HepG2 (cell line): ENCODE results near the gene KCNIP3. TPM values are rescaled to one million over a fixed set of nuclear protein-coding genes. Genes with fewer than 3 reads are reported as not detected.

Source experiments
- CEBPG ChIP-seq: IDR thresholded peaks from 2 replicates; pipeline ENCODE4 v1.6.1; 2016
- FOXA3 ChIP-seq: IDR thresholded peaks from 2 replicates; pipeline ENCODE4 v1.6.1; 2016; ENCODE audit warnings: missing genetic modification reagents, missing compliant biosample characterization
- JUND ChIP-seq: sonication (generic); formaldehyde crosslinking; IDR thresholded peaks from 2 replicates; pipeline ENCODE4 v1.8.0; 2022; ENCODE audit warnings: mild to moderate bottlenecking, missing genetic modification reagents
- KLF13 ChIP-seq: sonication (generic); formaldehyde crosslinking; IDR thresholded peaks from 2 replicates; pipeline ENCODE4 v1.4.0; 2020; ENCODE audit warnings: mild to moderate bottlenecking, missing genetic modification reagents
- MTF2 ChIP-seq: sonication (generic); formaldehyde crosslinking; IDR thresholded peaks from 2 replicates; pipeline ENCODE4 v1.5.0; 2020; ENCODE audit warnings: missing genetic modification reagents, borderline replicate concordance
- PAWR ChIP-seq: sonication (generic); formaldehyde crosslinking; IDR thresholded peaks from 2 replicates; pipeline ENCODE4 v1.4.0; 2020; ENCODE audit warnings: missing genetic modification reagents, mild to moderate bottlenecking, borderline replicate concordance
- RBM39 ChIP-seq: fragments of 200-400 bp; formaldehyde crosslinking; IDR thresholded peaks from one replicate; pipeline ENCODE4 v1.6.1; 2018; ENCODE audit warnings: antibody characterized with exemption, mild to moderate bottlenecking, low read depth, low read length; ENCODE audit not compliant: poor library complexity, severe bottlenecking
- RXRA ChIP-seq: sonication (generic); formaldehyde crosslinking; IDR thresholded peaks from 2 replicates; pipeline ENCODE4 v1.5.1; 2020; ENCODE audit warnings: missing genetic modification reagents
- SP2 ChIP-seq: sonication (generic); formaldehyde crosslinking; IDR thresholded peaks from 2 replicates; pipeline ENCODE4 v1.5.1; 2020; ENCODE audit warnings: mild to moderate bottlenecking, missing genetic modification reagents
- SP5 ChIP-seq: IDR thresholded peaks from 2 replicates; pipeline ENCODE4 v1.6.1; 2016; ENCODE audit warnings: low read depth, borderline replicate concordance
- SRF ChIP-seq: IDR thresholded peaks from 2 replicates; pipeline ENCODE4 v1.6.1; 2011; ENCODE audit warnings: mild to moderate bottlenecking, low read depth, low read length, moderate library complexity
- XRCC5 ChIP-seq: fragments of 200-400 bp; formaldehyde crosslinking; optimal IDR thresholded peaks from 2 replicates; pipeline ENCODE3; 2017; ENCODE audit warnings: mild to moderate bottlenecking, low read length
- ZMYM2 ChIP-seq: sonication (generic); formaldehyde crosslinking; IDR thresholded peaks from 2 replicates; pipeline ENCODE4 v1.8.0; 2022; ENCODE audit warnings: mild to moderate bottlenecking, missing genetic modification reagents
- ZNF136 ChIP-seq: sonication (generic); formaldehyde crosslinking; IDR thresholded peaks from 2 replicates; pipeline ENCODE4 v1.8.1; 2022; ENCODE audit warnings: low read depth, mild to moderate bottlenecking, moderate library complexity, missing genetic modification reagents
- ZNF75D ChIP-seq: sonication (generic); formaldehyde crosslinking; IDR thresholded peaks from 2 replicates; pipeline ENCODE4 v1.8.1; 2023; ENCODE audit warnings: missing genetic modification reagents, mild to moderate bottlenecking, borderline replicate concordance
- ZNF775 ChIP-seq: sonication (generic); formaldehyde crosslinking; IDR thresholded peaks from 2 replicates; pipeline ENCODE4 v1.4.0; 2020; ENCODE audit warnings: missing genetic modification reagents, mild to moderate bottlenecking, moderate library complexity, borderline replicate concordance
- polyA plus RNA-seq, 8 experiments: library from polyadenylated mRNA; depleted of rRNA in 3 of 8; stranded (reverse) in 7 of 8; unstranded in 1 of 8; fragments of >200 nt; fragmentation: Illumina TruSeq in 4 of 8; extraction: Trizol in 4 of 8; gene quantifications; 2 replicates each; pipeline versions ENCODE4 v1.2.1 to v1.2.3, GENCODE V29; 2011 to 2016; ENCODE audit warnings: low read depth in 4 of 8, missing spikeins in 1 of 8, mixed read lengths in 1 of 8; ENCODE audit not compliant: insufficient read depth in 1 of 8
- total RNA-seq, 5 experiments: library from RNA; depleted of rRNA; stranded (reverse); fragments of >200 nt; fragmentation: Illumina TruSeq; extraction: Trizol; gene quantifications; 2 replicates each; pipeline ENCODE4 v1.2.3, GENCODE V29; 2016; ENCODE audit warnings: low read depth in 1 of 5
- TF ChIP-seq, protein P1 (sequence below): IDR thresholded peaks from 2 replicates; pipeline ENCODE4 v1.6.1; 2018; ENCODE audit warnings: missing genetic modification reagents, mild to moderate bottlenecking, missing compliant biosample characterization
- TF ChIP-seq, protein P2 (sequence below): IDR thresholded peaks from 2 replicates; pipeline ENCODE4 v1.6.1; 2016
- TF ChIP-seq, protein P3 (sequence below), 2 experiments: sonication (generic) in 1 of 2; formaldehyde crosslinking in 1 of 2; IDR thresholded peaks; 2 replicates each; pipeline versions ENCODE4 v1.5.1 to v1.6.1; 2011 to 2020; ENCODE audit warnings: borderline replicate concordance in 1 of 2, low read depth in 1 of 2, low read length in 1 of 2, mild to moderate bottlenecking in 1 of 2, missing genetic modification reagents in 1 of 2, moderate library complexity in 1 of 2
- TF ChIP-seq, protein P4 (sequence below): IDR thresholded peaks from 2 replicates; pipeline ENCODE4 v1.6.1; 2016; ENCODE audit warnings: mild to moderate bottlenecking
- TF ChIP-seq, protein P5 (sequence below): sonication (generic); formaldehyde crosslinking; IDR thresholded peaks from 2 replicates; pipeline ENCODE4 v1.8.0; 2022; ENCODE audit warnings: mild to moderate bottlenecking, missing genetic modification reagents

Gene KCNIP3
- total and polyA plus RNA-seq, 2 of the 13 experiments (the other 11 are each of a cell fraction or from before 2014, with no cell fraction given): not detected

DNA sequence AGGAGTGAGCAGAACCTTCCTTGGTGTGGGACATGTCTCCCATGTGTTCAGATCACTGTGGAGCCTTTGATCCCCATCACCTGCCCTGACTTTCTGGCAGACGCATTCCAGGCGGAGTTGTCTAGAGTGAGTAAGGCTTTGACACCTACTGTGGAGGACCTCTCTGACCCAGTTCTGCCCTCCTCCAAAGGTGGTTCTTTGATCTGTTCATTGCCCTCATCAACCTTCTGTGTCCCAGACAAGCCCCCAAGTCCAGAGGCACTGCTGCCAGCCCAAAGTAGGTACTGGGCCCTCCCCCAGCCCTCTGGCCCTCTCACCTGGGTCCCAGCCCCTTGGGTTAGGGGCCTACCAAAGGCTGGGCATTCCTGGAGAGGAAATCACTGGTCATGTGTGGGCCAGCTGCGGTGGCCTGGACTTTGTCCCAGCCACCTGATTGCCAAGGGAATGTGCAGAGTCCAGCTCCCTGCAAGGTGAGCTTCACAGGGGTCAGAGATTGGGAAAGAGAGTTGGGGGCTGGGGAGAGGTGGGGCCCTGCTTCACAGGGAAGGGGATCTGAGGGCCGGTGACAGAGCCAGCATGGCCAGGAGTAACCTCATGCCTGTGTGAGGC lies 93.2 kb downstream of the KCNIP3 start (continued):
- TF ChIP-seq, protein P1, sequence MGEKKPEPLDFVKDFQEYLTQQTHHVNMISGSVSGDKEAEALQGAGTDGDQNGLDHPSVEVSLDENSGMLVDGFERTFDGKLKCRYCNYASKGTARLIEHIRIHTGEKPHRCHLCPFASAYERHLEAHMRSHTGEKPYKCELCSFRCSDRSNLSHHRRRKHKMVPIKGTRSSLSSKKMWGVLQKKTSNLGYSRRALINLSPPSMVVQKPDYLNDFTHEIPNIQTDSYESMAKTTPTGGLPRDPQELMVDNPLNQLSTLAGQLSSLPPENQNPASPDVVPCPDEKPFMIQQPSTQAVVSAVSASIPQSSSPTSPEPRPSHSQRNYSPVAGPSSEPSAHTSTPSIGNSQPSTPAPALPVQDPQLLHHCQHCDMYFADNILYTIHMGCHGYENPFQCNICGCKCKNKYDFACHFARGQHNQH: peak; percentile 76
- TF ChIP-seq SP2 (CRISPR knock-in tag): no peak
- TF ChIP-seq, protein P2, sequence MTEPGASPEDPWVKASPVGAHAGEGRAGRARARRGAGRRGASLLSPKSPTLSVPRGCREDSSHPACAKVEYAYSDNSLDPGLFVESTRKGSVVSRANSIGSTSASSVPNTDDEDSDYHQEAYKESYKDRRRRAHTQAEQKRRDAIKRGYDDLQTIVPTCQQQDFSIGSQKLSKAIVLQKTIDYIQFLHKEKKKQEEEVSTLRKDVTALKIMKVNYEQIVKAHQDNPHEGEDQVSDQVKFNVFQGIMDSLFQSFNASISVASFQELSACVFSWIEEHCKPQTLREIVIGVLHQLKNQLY (CRISPR knock-in tag): peak; percentile 96
- peak; percentile 79 for TF ChIP-seq CEBPG (CRISPR knock-in tag)
- TF ChIP-seq KLF13 (CRISPR knock-in tag): no peak
- TF ChIP-seq, protein P3, sequence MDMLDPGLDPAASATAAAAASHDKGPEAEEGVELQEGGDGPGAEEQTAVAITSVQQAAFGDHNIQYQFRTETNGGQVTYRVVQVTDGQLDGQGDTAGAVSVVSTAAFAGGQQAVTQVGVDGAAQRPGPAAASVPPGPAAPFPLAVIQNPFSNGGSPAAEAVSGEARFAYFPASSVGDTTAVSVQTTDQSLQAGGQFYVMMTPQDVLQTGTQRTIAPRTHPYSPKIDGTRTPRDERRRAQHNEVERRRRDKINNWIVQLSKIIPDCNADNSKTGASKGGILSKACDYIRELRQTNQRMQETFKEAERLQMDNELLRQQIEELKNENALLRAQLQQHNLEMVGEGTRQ (IDR thresholded peaks at IDR 0.05; ENCODE audit: low read depth, low read length): no peak; the same call in 1 of the 2 replicates
- TF ChIP-seq, protein P3 (CRISPR knock-in tag; IDR thresholded peaks at IDR 0.05; ENCODE audit: borderline replicate concordance): peak; percentile 66; the same call in 1 of the 2 replicates
- TF ChIP-seq ZNF775 (CRISPR knock-in tag): no peak
- TF ChIP-seq FOXA3: peak; percentile 71
- TF ChIP-seq RXRA (CRISPR knock-in tag): peak; percentile 91
- TF ChIP-seq MTF2 (CRISPR knock-in tag): no peak; the same call in 1 of the 2 replicates
- TF ChIP-seq PAWR (CRISPR knock-in tag): no peak
- peak; percentile 30 for TF ChIP-seq XRCC5
- TF ChIP-seq JUND (CRISPR knock-in tag): peak; percentile 70; the same call in 1 of the 2 replicates
- TF ChIP-seq, protein P4, sequence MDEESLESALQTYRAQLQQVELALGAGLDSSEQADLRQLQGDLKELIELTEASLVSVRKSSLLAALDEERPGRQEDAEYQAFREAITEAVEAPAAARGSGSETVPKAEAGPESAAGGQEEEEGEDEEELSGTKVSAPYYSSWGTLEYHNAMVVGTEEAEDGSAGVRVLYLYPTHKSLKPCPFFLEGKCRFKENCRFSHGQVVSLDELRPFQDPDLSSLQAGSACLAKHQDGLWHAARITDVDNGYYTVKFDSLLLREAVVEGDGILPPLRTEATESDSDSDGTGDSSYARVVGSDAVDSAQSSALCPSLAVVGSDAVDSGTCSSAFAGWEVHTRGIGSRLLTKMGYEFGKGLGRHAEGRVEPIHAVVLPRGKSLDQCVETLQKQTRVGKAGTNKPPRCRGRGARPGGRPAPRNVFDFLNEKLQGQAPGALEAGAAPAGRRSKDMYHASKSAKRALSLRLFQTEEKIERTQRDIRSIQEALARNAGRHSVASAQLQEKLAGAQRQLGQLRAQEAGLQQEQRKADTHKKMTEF (CRISPR knock-in tag): peak; percentile 66
- peak; percentile 31 for TF ChIP-seq RBM39
- peak; percentile 88 for TF ChIP-seq ZMYM2 (CRISPR knock-in tag)
- no peak for TF ChIP-seq ZNF75D (CRISPR knock-in tag)
- TF ChIP-seq, protein P5, sequence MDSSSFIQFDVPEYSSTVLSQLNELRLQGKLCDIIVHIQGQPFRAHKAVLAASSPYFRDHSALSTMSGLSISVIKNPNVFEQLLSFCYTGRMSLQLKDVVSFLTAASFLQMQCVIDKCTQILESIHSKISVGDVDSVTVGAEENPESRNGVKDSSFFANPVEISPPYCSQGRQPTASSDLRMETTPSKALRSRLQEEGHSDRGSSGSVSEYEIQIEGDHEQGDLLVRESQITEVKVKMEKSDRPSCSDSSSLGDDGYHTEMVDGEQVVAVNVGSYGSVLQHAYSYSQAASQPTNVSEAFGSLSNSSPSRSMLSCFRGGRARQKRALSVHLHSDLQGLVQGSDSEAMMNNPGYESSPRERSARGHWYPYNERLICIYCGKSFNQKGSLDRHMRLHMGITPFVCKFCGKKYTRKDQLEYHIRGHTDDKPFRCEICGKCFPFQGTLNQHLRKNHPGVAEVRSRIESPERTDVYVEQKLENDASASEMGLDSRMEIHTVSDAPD: peak; percentile 70
- TF ChIP-seq ZNF136 (CRISPR knock-in tag): 0 out of 2 replicates have a peak, but pooled peaks have one; percentile 70
- TF ChIP-seq SP5 (CRISPR knock-in tag): 0 out of 2 replicates have a peak, but pooled peaks have one; percentile 11
- no peak for TF ChIP-seq SRF
